ENCODE data around the gene ANO7.

The ANO7 gene

GRCh38 chr2:241163601-241164118 is 24.8 kb upstream of the ANO7 start:
- no peak overlapping the region for H3K27ac ChIP-seq (ENCODE audit: low read length)
- no peak overlapping the region for H3K9ac ChIP-seq (ENCODE audit: low read length)
- H3K4me1 ChIP-seq (ENCODE audit: low read length) = no peaks in the 10 kb centered on the region
- TF ChIP-seq EZH2phosphoT487 (IDR thresholded peaks at IDR 0.05; ENCODE audit: low read depth) = no peak
- TF ChIP-seq CTCF (IDR thresholded peaks at IDR 0.05; ENCODE audit: low read depth, low read length) = no peak
- H3K9me3 ChIP-seq (ENCODE audit: insufficient read depth, low read length) = no peaks in the 10 kb centered on the region
- H3K36me3 ChIP-seq (replicated peaks; ENCODE audit: low read depth, low read length) = peaks cover 9% of the 10 kb centered on the region
- no peaks in the 10 kb centered on the region for H3K27me3 ChIP-seq (ENCODE audit: low read depth, low read length)
- no peak overlapping the region for H2AFZ ChIP-seq (ENCODE audit: low read depth, low read length)
- no peak overlapping the region for H3K4me3 ChIP-seq (ENCODE audit: low read length)
- H4K20me1 ChIP-seq (ENCODE audit: insufficient read depth, low read length) = no peaks in the 10 kb centered on the region
- H3K79me2 ChIP-seq (ENCODE audit: low read length) = no peaks in the 10 kb centered on the region
- H3K4me2 ChIP-seq (ENCODE audit: low read length) = no peak overlapping the region

- Histone ChIP-seq H2AFZ (ENCODE audit: low read depth, low read length) (no peak overlapping the region), H3K27me3 (ENCODE audit: low read depth, low read length) (no peaks in the 10 kb centered on the region), H3K4me1 (ENCODE audit: low read length) (no peaks in the 10 kb centered on the region), H3K4me3 (ENCODE audit: low read length) (no peak overlapping the region), H3K9me3 (ENCODE audit: insufficient read depth, low read length) (0 out of 2 replicates have a peak, but pooled peaks cover 3% of the 10 kb centered on the region), H4K20me1 (ENCODE audit: insufficient read depth, low read length) (no peaks in the 10 kb centered on the region), H3K27ac (ENCODE audit: low read length) (no peak overlapping the region), H3K4me2 (ENCODE audit: low read length) (no peak overlapping the region), H3K79me2 (ENCODE audit: low read length) (no peaks in the 10 kb centered on the region), H3K9ac (ENCODE audit: low read length) (no peak overlapping the region), H3K36me3 (replicated peaks; ENCODE audit: low read depth, low read length) (peaks cover 40% of the 10 kb centered on the region)
- TF ChIP-seq CTCF (IDR thresholded peaks at IDR 0.05; ENCODE audit: low read depth, low read length) = no peak
- TF ChIP-seq EZH2phosphoT487 (IDR thresholded peaks at IDR 0.05; ENCODE audit: low read depth) = no peak
Observed at GRCh38 chr2:241168366-241168765, 20.1 kb upstream of the ANO7 start.

- Histone ChIP-seq H3K36me3 (replicated peaks; ENCODE audit: low read depth, low read length) (peaks cover 33% of the 10 kb centered on the region), H3K4me3 (ENCODE audit: low read length) (no peak overlapping the region), H3K27ac (ENCODE audit: low read length) (no peak overlapping the region)
Observed at GRCh38 chr2:241173557-241173956, 14.9 kb upstream of the ANO7 start.

More at GRCh38 chr2:241173557-241173956, 14.9 kb upstream of the ANO7 start:
- no peak overlapping the region for H3K4me2 ChIP-seq (ENCODE audit: low read length)
- H3K4me1 ChIP-seq (ENCODE audit: low read length) = no peaks in the 10 kb centered on the region
- no peak overlapping the region for H2AFZ ChIP-seq (ENCODE audit: low read depth, low read length)
- no peak overlapping the region for H3K9ac ChIP-seq (ENCODE audit: low read length)
- 0 out of 2 replicates have a peak, but pooled peaks cover 3% of the 10 kb centered on the region for H3K9me3 ChIP-seq (ENCODE audit: insufficient read depth, low read length)
- H4K20me1 ChIP-seq (ENCODE audit: insufficient read depth, low read length) = no peaks in the 10 kb centered on the region
- no peaks in the 10 kb centered on the region for H3K27me3 ChIP-seq (ENCODE audit: low read depth, low read length)
- H3K79me2 ChIP-seq (ENCODE audit: low read length) = no peaks in the 10 kb centered on the region
- TF ChIP-seq CTCF (IDR thresholded peaks at IDR 0.05; ENCODE audit: low read depth, low read length) (no peak), EZH2phosphoT487 (IDR thresholded peaks at IDR 0.05; ENCODE audit: low read depth) (no peak)

All from OCI-LY3 (cell line).